ENCODE measurements around the gene NAA30.

GRCh38 chr14:57364659-57365450, 25.5 kb upstream of the NAA30 start:
- TF ChIP-seq CTCF (IDR thresholded peaks at IDR 0.05) = no peak
- no peak for TF ChIP-seq POLR2A (IDR thresholded peaks at IDR 0.05)

All from adrenal gland (tissue), 5 donors.